H9 (cell line): ENCODE data around the gene INSR. TPM values are rescaled to one million over a fixed set of nuclear protein-coding genes. Genes with fewer than 3 reads are reported as not detected.

ENCODE experiments used
- DNase-seq: peaks from one replicate; pipeline ENCODE4 v3.0.0-alpha.2; 2017
- H2AFZ ChIP-seq: one replicate; pipeline ENCODE4 v1.6.1; 2013; ENCODE audit warnings: mild to moderate bottlenecking, low read length, control low read depth, moderate library complexity
- H2AK5ac ChIP-seq: 2 replicates; pipeline ENCODE4 v1.6.1; 2013; ENCODE audit warnings: low read length, control low read depth, mixed read lengths; ENCODE audit not compliant: insufficient read length
- H2BK120ac ChIP-seq: one replicate; pipeline ENCODE4 v1.6.1; 2013; ENCODE audit warnings: low read depth, mild to moderate bottlenecking, low read length, control low read depth, inconsistent platforms; ENCODE audit not compliant: poor library complexity, severe bottlenecking
- H2BK12ac ChIP-seq: 2 replicates; pipeline ENCODE4 v1.6.1; 2013; ENCODE audit warnings: low read length, control low read depth, mixed read lengths, low read depth; ENCODE audit not compliant: insufficient read length
- H2BK15ac ChIP-seq: 2 replicates; pipeline ENCODE4 v1.6.1; 2013; ENCODE audit warnings: low read depth, low read length, control low read depth
- H2BK20ac ChIP-seq: one replicate; pipeline ENCODE4 v1.6.1; 2013; ENCODE audit warnings: low read depth, mild to moderate bottlenecking, low read length, control low read depth, inconsistent platforms; ENCODE audit not compliant: poor library complexity, severe bottlenecking
- H2BK5ac ChIP-seq: 2 replicates; pipeline ENCODE4 v1.6.1; 2013; ENCODE audit warnings: low read length, control low read depth, mixed read lengths; ENCODE audit not compliant: insufficient read length
- H3K14ac ChIP-seq: 2 replicates; pipeline ENCODE4 v1.6.1; 2013; ENCODE audit warnings: low read length, control low read depth; ENCODE audit not compliant: insufficient read depth
- H3K18ac ChIP-seq: 2 replicates; pipeline ENCODE4 v1.6.1; 2013; ENCODE audit warnings: low read depth, mild to moderate bottlenecking, mixed read lengths, low read length, control low read depth; ENCODE audit not compliant: insufficient read length
- H3K23ac ChIP-seq: 2 replicates; pipeline ENCODE4 v1.6.1; 2013; ENCODE audit warnings: low read length, control low read depth, mixed read lengths, low read depth; ENCODE audit not compliant: insufficient read length
- H3K23me2 ChIP-seq: 2 replicates; pipeline ENCODE4 v1.6.1; 2013; ENCODE audit warnings: low read depth, mild to moderate bottlenecking, mixed read lengths, low read length, control low read depth; ENCODE audit not compliant: insufficient read length, poor library complexity, severe bottlenecking
- H3K27ac ChIP-seq: 2 replicates; pipeline ENCODE4 v1.5.1; 2013; ENCODE audit warnings: low read length, control low read depth, mixed read lengths, low read depth; ENCODE audit not compliant: insufficient read length
- H3K27me3 ChIP-seq: 2 replicates; pipeline ENCODE4 v1.6.1; 2013; ENCODE audit warnings: low read length, control low read depth, inconsistent platforms; ENCODE audit not compliant: insufficient read depth
- H3K4ac ChIP-seq: 2 replicates; pipeline ENCODE4 v1.6.1; 2013; ENCODE audit warnings: low read depth, mild to moderate bottlenecking, control low read depth, inconsistent platforms, low read length, moderate library complexity
- H3K4me1 ChIP-seq: 2 replicates; pipeline ENCODE4 v1.6.1; 2013; ENCODE audit warnings: low read length, control low read depth, inconsistent platforms; ENCODE audit not compliant: insufficient read depth
- H3K4me2 ChIP-seq: 2 replicates; pipeline ENCODE4 v1.6.1; 2013; ENCODE audit warnings: low read length, control low read depth, mixed read lengths; ENCODE audit not compliant: insufficient read length, insufficient read depth
- H3K56ac ChIP-seq: 2 replicates; pipeline ENCODE4 v1.6.1; 2013; ENCODE audit warnings: low read depth, mild to moderate bottlenecking, mixed read lengths, low read length, control low read depth; ENCODE audit not compliant: insufficient read length
- H3K79me1 ChIP-seq: 2 replicates; pipeline ENCODE4 v1.6.1; 2013; ENCODE audit warnings: low read depth, mild to moderate bottlenecking, moderate library complexity, low read length, control low read depth, inconsistent platforms; ENCODE audit not compliant: insufficient read depth, poor library complexity, severe bottlenecking
- H3K79me2 ChIP-seq: 2 replicates; pipeline ENCODE4 v1.6.1; 2013; ENCODE audit warnings: low read length, control low read depth, inconsistent platforms; ENCODE audit not compliant: insufficient read depth
- H3K9ac ChIP-seq: 2 replicates; pipeline ENCODE4 v1.6.1; 2013; ENCODE audit warnings: low read length, control low read depth, mixed read lengths; ENCODE audit not compliant: insufficient read length; ENCODE audit errors: extremely low read depth
- H3K9me3 ChIP-seq: one replicate; pipeline ENCODE4 v1.6.1; 2013; ENCODE audit warnings: low read depth, low read length, inconsistent platforms; ENCODE audit not compliant: control insufficient read depth
- H3T11ph ChIP-seq: one replicate; pipeline ENCODE4 v1.6.1; 2013; ENCODE audit warnings: mild to moderate bottlenecking, low read length, control low read depth, inconsistent platforms
- H4K20me1 ChIP-seq: one replicate; pipeline ENCODE4 v1.6.1; 2013; ENCODE audit not compliant: control insufficient read depth, insufficient read length, insufficient read depth
- H4K5ac ChIP-seq: 2 replicates; pipeline ENCODE4 v1.6.1; 2013; ENCODE audit warnings: low read depth, mild to moderate bottlenecking, mixed read lengths, low read length, control low read depth; ENCODE audit not compliant: insufficient read length
- H4K8ac ChIP-seq: replicated peaks from 2 replicates; pipeline ENCODE4 v1.6.1; 2013; ENCODE audit warnings: low read length, control low read depth, mixed read lengths, low read depth; ENCODE audit not compliant: insufficient read length
- H4K91ac ChIP-seq: 2 replicates; pipeline ENCODE4 v1.6.1; 2013; ENCODE audit warnings: low read depth, mild to moderate bottlenecking, moderate library complexity, mixed read lengths, low read length, control low read depth; ENCODE audit not compliant: insufficient read length
- H3K27ac Mint-ChIP-seq, 3 experiments: 2 replicates in 2 of 3; 3 replicates in 1 of 3; pipeline ENCODE4 v1.8.0; 2020 to 2021; ENCODE audit warnings: mixed read lengths in 3 of 3, mild to moderate bottlenecking in 1 of 3, moderate library complexity in 1 of 3
- H3K27me3 Mint-ChIP-seq: 2 replicates; pipeline ENCODE4 v1.8.0; 2021; ENCODE audit warnings: low read depth, mild to moderate bottlenecking, moderate library complexity, mixed read lengths
- H3K36me3 Mint-ChIP-seq, 3 experiments: 2 replicates in 2 of 3; 3 replicates in 1 of 3; pipeline ENCODE4 v1.8.0; 2020 to 2021; ENCODE audit warnings: low read depth in 3 of 3, mixed read lengths in 3 of 3; ENCODE audit not compliant: insufficient read depth in 1 of 3
- H3K4me1 Mint-ChIP-seq, 2 experiments: 2 replicates each; pipeline ENCODE4 v1.8.0; 2020; ENCODE audit warnings: mixed read lengths in 2 of 2
- H3K4me3 Mint-ChIP-seq, 2 experiments: 2 replicates in 1 of 2; 3 replicates in 1 of 2; pipeline ENCODE4 v1.8.0; 2020 to 2021; ENCODE audit warnings: mild to moderate bottlenecking in 2 of 2, mixed read lengths in 2 of 2, moderate library complexity in 1 of 2
- H3K9me3 Mint-ChIP-seq, 2 experiments: 2 replicates in 1 of 2; 3 replicates in 1 of 2; pipeline ENCODE4 v1.8.0; 2020; ENCODE audit warnings: mild to moderate bottlenecking in 2 of 2, mixed read lengths in 2 of 2, moderate library complexity in 1 of 2
- WGBS: extraction: QIAGEN DNeasy Blood & Tissue Kit; methylation state at CpG from one replicate; pipeline ENCODE4 v1.1.7; 2013; ENCODE audit warnings: missing lambda C conversion rate, low lambda C conversion rate, mixed read lengths; ENCODE audit not compliant: insufficient read length; ENCODE audit errors: extremely low coverage; 5-methylcytosine and 5-hydroxymethylcytosine counted together
- total RNA-seq: library from RNA; stranded (reverse); gene quantifications from 2 replicates; pipeline ENCODE4 v1.2.1, GENCODE V29; 2021
- TF ChIP-seq, protein P1 (sequence below): fragments of 200-600 bp; sonication (generic); conservative IDR thresholded peaks from 3 replicates; pipeline ENCODE4 v1.8.0; 2021; ENCODE audit warnings: antibody characterized with exemption, mild to moderate bottlenecking

Gene INSR
- total RNA-seq, 1 experiment from 2014 or later: 39.8 TPM

DNA sequence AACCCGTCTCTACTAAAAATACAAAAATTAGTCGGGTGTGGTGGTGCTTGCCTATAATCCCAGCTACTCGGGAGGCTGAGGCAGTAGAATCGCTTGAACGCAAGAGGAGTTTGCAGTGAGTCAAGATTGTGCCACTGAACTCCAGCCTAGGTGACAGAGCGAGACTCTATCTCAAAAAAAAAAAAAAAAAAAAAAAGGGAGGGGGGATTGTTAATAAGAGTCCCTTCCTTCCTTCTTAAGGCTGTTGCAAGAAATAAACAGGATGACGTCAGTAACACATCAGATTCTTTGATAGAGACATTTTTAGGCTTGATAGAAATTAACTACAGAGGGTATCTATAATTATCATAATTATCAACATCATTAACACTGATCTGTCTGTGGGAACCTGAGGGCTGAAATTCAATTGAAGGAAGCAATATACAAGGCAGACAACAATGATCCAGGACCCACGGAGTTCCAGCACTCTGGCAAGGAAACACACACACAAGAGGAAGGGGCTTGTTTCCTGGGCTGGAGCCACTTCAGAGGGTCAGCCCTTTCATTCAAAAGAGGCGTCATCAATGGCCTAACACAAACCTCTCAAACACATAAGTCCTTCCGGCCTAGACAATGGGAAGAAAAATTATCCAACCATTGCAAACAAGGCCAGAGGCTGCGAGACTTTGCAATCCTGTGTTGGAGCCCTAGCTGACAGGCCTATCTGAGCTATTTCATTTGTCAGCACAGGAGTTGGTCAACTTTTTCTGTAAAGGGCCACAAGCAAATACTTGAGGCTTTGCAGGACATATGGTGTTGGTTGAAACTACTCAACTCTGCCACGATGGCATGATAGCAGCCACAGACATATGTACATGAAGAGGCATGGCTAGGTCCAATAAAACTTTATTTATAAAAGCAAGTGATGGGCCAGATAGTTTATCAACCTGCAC is 105.2 kb downstream of the INSR start:
- Histone ChIP-seq H2BK20ac (no peak overlapping the region), H3K79me1 (no peaks in the 10 kb centered on the region), H3K4me2 (no peak overlapping the region), H3K27ac (no peak overlapping the region), H4K91ac (no peak overlapping the region), H2BK12ac (no peak overlapping the region), H2BK5ac (no peak overlapping the region), H3K79me2 (no peaks in the 10 kb centered on the region), H3K23ac (no peak overlapping the region), H3K18ac (no peak overlapping the region), H3T11ph (no peak overlapping the region), H4K20me1 (no peaks in the 10 kb centered on the region), H4K8ac (no peak overlapping the region), H3K14ac (no peak overlapping the region), H3K4ac (no peak overlapping the region), H3K56ac (no peak overlapping the region), H2BK120ac (no peak overlapping the region), H3K4me1 (no peaks in the 10 kb centered on the region), H3K9ac (no peak overlapping the region), H2AK5ac (no peak overlapping the region), H3K27me3 (no peaks in the 10 kb centered on the region), H4K5ac (no peak overlapping the region), H2AFZ (no peak overlapping the region), H2BK15ac (no peak overlapping the region), H3K23me2 (no peaks in the 10 kb centered on the region), H3K9me3 (no peaks in the 10 kb centered on the region)
- Mint-ChIP-seq H3K9me3 (no peaks in the 10 kb centered on the region), H3K36me3 (peaks cover 3 to 5% (median 4%) of the 10 kb centered on the region in 3 experiments; a peak in 6 of 7 replicates), H3K27me3 (no peaks in the 10 kb centered on the region), H3K27ac (peak overlapping the region in 1 of 3 experiments; percentile 72; a peak in 2 of 7 replicates), H3K4me1 (peaks cover 0 to 3% of the 10 kb centered on the region in 2 experiments; a peak in 2 of 4 replicates), H3K4me3 (no peak overlapping the region)
- WGBS: no CpG with 5 or more reads among the region's 12 CpGs
- no peak for DNase-seq
- TF ChIP-seq, protein P1, sequence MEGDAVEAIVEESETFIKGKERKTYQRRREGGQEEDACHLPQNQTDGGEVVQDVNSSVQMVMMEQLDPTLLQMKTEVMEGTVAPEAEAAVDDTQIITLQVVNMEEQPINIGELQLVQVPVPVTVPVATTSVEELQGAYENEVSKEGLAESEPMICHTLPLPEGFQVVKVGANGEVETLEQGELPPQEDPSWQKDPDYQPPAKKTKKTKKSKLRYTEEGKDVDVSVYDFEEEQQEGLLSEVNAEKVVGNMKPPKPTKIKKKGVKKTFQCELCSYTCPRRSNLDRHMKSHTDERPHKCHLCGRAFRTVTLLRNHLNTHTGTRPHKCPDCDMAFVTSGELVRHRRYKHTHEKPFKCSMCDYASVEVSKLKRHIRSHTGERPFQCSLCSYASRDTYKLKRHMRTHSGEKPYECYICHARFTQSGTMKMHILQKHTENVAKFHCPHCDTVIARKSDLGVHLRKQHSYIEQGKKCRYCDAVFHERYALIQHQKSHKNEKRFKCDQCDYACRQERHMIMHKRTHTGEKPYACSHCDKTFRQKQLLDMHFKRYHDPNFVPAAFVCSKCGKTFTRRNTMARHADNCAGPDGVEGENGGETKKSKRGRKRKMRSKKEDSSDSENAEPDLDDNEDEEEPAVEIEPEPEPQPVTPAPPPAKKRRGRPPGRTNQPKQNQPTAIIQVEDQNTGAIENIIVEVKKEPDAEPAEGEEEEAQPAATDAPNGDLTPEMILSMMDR: no peak
